Mesothelial cell of epicardium (in vitro differentiated cells): ENCODE results near the gene SYK. TPM values are rescaled to one million over a fixed set of nuclear protein-coding genes. Genes with fewer than 3 reads are reported as not detected.

Experiments
- DNase-seq, 2 experiments: peaks; one replicate each; pipeline ENCODE4 v3.0.0; 2021; ENCODE audit warnings: low spot score in 2 of 2; ENCODE audit not compliant: unreplicated experiment in 2 of 2
- H3K27ac Mint-ChIP-seq: 2 replicates; pipeline ENCODE4 v1.8.0; 2021; ENCODE audit warnings: mixed read lengths
- H3K27me3 Mint-ChIP-seq: 2 replicates; pipeline ENCODE4 v1.8.0; 2021; ENCODE audit warnings: low read depth, mixed read lengths
- H3K36me3 Mint-ChIP-seq: 2 replicates; pipeline ENCODE4 v1.8.0; 2021; ENCODE audit warnings: mixed read lengths
- H3K4me1 Mint-ChIP-seq: 2 replicates; pipeline ENCODE4 v1.8.0; 2021; ENCODE audit warnings: mixed read lengths
- H3K4me3 Mint-ChIP-seq: 2 replicates; pipeline ENCODE4 v1.8.0; 2021; ENCODE audit warnings: mild to moderate bottlenecking, moderate library complexity, mixed read lengths
- H3K9me3 Mint-ChIP-seq: 2 replicates; pipeline ENCODE4 v1.8.0; 2021; ENCODE audit warnings: mixed read lengths
- total RNA-seq: library from RNA; stranded (reverse); gene quantifications from 3 replicates; pipeline ENCODE4 v1.2.1, GENCODE V29; 2021
- TF ChIP-seq, protein P1 (sequence below): fragments of 200-600 bp; sonication (generic); IDR thresholded peaks from one replicate; pipeline ENCODE4 v1.5.0; 2021; ENCODE audit warnings: antibody characterized with exemption; ENCODE audit not compliant: unreplicated experiment

Gene SYK
- total RNA-seq, 1 donor from 2014 or later, result 3.8 TPM

DNA sequence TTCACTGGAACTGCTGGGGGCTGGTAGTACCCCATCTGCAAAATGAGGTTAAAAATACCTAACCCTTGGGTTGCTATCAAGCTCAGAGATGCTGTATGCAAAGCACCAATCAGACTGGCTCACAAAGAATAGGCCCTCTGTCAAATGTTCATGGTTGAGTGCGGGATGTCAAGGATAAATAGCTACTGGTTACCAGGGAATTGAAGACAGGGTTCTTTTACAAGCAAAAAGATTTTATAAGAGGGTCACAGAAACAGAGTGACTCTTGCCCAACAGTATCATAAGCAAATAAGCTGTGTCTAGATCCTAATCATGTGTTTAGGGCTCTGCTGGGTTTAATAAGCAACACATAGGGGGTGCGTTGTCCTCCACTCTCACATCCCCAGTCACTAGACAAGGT lies 11.9 kb downstream of the SYK start:
- no peak overlapping the region for H3K27ac Mint-ChIP-seq
- TF ChIP-seq, protein P1, sequence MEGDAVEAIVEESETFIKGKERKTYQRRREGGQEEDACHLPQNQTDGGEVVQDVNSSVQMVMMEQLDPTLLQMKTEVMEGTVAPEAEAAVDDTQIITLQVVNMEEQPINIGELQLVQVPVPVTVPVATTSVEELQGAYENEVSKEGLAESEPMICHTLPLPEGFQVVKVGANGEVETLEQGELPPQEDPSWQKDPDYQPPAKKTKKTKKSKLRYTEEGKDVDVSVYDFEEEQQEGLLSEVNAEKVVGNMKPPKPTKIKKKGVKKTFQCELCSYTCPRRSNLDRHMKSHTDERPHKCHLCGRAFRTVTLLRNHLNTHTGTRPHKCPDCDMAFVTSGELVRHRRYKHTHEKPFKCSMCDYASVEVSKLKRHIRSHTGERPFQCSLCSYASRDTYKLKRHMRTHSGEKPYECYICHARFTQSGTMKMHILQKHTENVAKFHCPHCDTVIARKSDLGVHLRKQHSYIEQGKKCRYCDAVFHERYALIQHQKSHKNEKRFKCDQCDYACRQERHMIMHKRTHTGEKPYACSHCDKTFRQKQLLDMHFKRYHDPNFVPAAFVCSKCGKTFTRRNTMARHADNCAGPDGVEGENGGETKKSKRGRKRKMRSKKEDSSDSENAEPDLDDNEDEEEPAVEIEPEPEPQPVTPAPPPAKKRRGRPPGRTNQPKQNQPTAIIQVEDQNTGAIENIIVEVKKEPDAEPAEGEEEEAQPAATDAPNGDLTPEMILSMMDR, result no peak
- no peak overlapping the region for H3K4me3 Mint-ChIP-seq
- no peak for DNase-seq
- peaks cover 11% of the 10 kb centered on the region for H3K27me3 Mint-ChIP-seq
- no peaks in the 10 kb centered on the region for H3K36me3 Mint-ChIP-seq
- H3K9me3 Mint-ChIP-seq, result peaks cover 7% of the 10 kb centered on the region
- peaks cover 11% of the 10 kb centered on the region for H3K4me1 Mint-ChIP-seq

- no peak for DNase-seq
- TF ChIP-seq, protein P1, result no peak
- Mint-ChIP-seq H3K4me3 (no peak overlapping the region), H3K27me3 (peaks cover 4% of the 10 kb centered on the region), H3K9me3 (peaks cover 7% of the 10 kb centered on the region), H3K36me3 (no peaks in the 10 kb centered on the region), H3K27ac (no peak overlapping the region), H3K4me1 (peaks cover 11% of the 10 kb centered on the region)
Observed at GRCh38 chr9:90814355-90814754, 12.7 kb downstream of the SYK start.

DNA sequence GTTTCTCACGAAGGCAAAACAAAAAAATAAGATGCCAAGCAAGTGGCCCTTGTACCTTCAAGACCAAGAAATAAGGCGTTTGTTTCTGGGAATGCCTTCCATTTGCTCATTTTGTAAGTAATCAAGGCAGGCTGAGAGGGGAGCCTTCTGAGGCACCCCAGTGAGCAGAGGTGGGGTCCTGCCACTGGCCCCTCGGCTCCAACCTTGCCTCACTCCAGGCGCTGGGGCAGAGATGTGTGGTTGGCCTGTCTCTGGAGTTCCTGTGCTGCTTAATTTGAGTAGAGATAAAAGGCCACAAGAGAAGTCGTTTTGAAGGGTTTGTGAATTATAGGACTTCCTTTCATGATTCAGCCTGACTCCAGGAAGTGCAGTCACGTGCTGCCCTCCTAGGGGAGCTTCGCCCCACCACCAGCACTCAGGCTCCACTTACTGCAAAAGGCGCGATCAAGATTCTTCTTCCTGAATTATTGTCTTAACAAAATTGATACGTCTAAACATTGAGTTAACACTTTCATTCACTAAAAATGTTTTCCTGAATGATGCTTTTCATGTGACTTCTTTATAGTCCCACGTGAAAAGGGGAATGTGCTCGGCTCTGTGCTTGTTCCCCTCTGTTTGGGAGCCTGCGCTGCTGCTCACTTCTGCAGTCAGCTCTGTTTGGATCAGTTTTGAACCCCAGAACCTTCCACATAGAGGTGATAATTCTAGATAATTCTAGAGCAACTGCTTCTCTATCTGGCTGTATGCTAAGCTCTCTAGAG lies 13.7 kb downstream of the SYK start:
- no peak for DNase-seq
- Mint-ChIP-seq H3K36me3 (no peaks in the 10 kb centered on the region), H3K4me1 (peaks cover 11% of the 10 kb centered on the region), H3K27me3 (no peaks in the 10 kb centered on the region), H3K4me3 (no peak overlapping the region), H3K27ac (no peak overlapping the region), H3K9me3 (peaks cover 10% of the 10 kb centered on the region)
- TF ChIP-seq, protein P1, result no peak

DNA sequence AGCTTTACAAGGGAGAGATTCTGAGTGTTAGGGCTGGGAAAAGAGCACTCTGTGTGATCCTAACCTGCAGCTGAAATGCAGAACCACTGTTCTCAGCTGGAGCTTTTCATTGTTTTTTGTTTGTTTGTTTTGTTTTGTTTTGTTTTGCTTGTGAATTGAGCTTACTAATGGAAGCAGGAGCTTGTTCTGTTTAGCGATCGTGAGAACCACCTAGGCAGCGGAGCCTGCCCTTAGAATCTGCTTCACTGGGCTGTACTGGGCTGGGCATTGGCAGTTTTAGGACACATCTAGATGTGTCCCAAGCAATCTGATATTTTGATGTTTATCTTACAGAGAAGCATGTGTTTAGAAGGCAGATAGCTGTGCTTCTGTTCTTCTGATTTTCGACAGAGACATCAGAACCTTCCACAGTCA lies 14.3 kb downstream of the SYK start:
- no peak for DNase-seq
- peaks cover 10% of the 10 kb centered on the region for H3K9me3 Mint-ChIP-seq
- no peak overlapping the region for H3K27ac Mint-ChIP-seq
- no peaks in the 10 kb centered on the region for H3K36me3 Mint-ChIP-seq
- no peak overlapping the region for H3K4me3 Mint-ChIP-seq
- no peaks in the 10 kb centered on the region for H3K27me3 Mint-ChIP-seq
- TF ChIP-seq, protein P1, result no peak
- H3K4me1 Mint-ChIP-seq, result peaks cover 8% of the 10 kb centered on the region

GRCh38 chr9:90816690-90817089 lies 15.1 kb downstream of the SYK start:
- Mint-ChIP-seq H3K27ac (no peak overlapping the region), H3K27me3 (no peaks in the 10 kb centered on the region), H3K9me3 (peaks cover 10% of the 10 kb centered on the region), H3K4me3 (no peak overlapping the region), H3K4me1 (peaks cover 8% of the 10 kb centered on the region), H3K36me3 (no peaks in the 10 kb centered on the region)
- DNase-seq, result no peak
- TF ChIP-seq, protein P1, result no peak
